ENCODE measurements around the gene BASP1.
"Not testable (repeated sequence)": the region's sequence is repeated elsewhere in the genome, so short reads cannot be mapped to it uniquely, and the experiment has no call there.

The BASP1 gene

DNA sequence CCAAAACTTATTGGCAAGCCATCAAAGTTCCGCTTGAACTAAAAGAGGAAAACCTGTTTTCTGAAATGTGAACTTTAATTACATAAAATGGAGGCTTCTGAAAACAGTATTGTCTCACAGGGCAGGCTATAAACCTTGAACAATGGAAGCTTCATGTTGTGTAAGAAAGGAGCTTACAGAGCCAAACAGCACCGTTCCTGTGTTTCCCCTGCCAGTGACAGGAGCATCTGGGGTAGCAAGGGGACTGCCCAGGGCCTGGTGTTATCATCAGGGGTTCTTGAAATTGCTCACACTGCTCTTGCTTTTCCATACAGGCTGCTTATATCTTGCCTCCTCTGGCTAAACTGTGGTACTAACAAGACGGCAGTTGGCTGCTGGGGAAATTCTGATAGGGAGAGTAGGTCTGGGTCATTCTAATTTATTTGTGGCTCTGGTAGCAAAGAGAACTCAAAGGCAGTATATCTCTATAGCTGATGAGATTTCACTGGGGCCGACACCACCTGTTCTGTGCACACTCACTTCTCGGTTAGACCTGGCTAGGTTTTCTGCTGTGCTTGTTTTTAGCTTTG, 40.4 kb downstream of the BASP1 start:
- no peak for DNase-seq

GRCh38 chr5:17258431-17258830, 41.0 kb downstream of the BASP1 start:
- no peak for DNase-seq

- not testable (repeated sequence) for DNase-seq
Measured at GRCh38 chr5:17259012-17259411, 41.6 kb downstream of the BASP1 start.

DNA sequence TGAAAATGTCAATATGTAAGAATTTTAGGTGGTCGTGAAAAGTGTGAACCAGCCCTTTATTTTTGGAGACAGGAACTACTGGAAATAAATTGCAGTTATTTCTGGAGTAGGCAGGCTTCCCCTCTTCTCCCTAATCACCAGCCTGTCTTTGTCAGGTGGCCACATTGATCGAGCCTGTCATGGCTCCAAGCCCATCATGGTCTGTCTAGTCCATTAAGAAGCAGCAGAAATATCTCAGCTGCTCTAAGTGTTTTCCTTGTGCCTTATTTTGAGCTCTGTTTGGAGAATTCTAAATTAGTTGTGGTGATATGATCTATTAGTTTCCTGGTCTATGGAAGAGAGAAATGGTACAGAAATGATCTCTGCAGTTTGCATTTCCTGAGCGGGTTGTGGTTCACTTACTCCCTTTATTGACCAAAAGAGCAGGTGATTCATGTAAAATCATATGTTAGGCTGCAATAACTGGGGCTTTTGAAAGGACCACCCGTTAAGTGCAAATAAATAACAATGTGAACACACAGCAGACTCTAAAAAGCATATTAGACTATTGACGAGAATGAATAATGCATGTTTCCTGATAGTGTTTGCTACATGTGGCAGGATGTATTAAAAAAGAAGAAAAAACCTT, 42.3 kb downstream of the BASP1 start:
- DNase-seq, result no peak

GRCh38 chr5:17260549-17260948, 43.1 kb downstream of the BASP1 start:
- DNase-seq, result no peak

GRCh38 chr5:17261075-17261474, 43.6 kb downstream of the BASP1 start:
- DNase-seq, result no peak

DNA sequence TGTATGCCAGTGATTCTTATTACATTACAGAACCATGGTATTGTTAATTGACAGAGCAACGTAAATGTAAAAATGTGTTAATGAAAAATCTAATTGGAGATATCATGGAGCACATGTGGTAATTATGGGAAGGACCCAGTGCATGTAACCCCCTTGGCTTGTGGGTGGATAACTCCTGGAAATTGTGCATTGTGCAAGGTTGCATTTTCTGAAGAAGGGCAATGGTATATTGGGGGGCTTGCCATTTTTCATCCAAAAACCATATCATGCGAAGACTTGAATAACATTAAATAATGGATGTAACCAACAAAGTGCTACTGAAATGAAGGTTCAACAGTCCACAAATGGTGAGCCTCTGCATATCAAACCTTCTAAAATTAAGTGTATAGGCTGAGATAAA, 47.6 kb downstream of the BASP1 start:
- no peak for DNase-seq

GRCh38 chr5:17267106-17267505, 49.7 kb downstream of the BASP1 start:
- no peak for DNase-seq

DNA sequence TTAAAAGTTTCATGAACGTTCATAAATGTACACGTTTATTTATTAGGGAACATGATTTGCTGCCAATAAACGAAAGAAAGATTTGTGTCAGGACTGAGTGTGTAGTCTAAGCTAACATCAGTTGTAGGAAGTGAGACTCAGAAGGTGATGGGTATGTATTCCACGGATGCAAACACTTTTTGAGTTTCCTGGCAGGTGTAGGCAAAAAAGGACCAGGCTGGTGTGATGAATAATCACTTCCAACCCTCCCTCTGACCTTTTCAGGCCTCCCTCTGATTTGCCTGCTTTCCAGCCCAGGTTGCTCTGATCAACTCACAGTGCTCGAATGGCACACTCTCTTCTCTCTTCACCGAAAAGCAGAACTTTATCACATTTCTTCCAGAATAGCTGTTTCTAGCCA, 51.8 kb downstream of the BASP1 start:
- DNase-seq, result no peak

DNA sequence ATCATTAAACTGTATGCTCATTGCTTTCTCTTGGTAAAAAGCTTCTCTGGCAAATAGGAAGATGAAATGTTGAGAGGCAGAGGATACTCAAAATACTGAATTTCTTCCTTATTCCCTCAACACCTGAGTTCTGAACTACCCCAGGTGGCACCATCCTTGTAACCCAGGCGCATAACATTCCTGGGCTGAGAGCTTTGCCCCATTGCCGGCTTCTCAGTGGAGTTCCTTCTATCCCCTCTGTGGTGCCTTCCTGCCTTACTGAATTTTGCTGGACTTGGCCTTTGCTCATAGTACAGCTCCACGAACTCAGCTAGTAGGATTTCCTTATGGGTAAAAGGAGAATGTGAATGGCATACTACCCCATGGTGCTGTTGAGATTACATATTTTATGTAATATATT, 54.7 kb downstream of the BASP1 start:
- no peak for DNase-seq

DNA sequence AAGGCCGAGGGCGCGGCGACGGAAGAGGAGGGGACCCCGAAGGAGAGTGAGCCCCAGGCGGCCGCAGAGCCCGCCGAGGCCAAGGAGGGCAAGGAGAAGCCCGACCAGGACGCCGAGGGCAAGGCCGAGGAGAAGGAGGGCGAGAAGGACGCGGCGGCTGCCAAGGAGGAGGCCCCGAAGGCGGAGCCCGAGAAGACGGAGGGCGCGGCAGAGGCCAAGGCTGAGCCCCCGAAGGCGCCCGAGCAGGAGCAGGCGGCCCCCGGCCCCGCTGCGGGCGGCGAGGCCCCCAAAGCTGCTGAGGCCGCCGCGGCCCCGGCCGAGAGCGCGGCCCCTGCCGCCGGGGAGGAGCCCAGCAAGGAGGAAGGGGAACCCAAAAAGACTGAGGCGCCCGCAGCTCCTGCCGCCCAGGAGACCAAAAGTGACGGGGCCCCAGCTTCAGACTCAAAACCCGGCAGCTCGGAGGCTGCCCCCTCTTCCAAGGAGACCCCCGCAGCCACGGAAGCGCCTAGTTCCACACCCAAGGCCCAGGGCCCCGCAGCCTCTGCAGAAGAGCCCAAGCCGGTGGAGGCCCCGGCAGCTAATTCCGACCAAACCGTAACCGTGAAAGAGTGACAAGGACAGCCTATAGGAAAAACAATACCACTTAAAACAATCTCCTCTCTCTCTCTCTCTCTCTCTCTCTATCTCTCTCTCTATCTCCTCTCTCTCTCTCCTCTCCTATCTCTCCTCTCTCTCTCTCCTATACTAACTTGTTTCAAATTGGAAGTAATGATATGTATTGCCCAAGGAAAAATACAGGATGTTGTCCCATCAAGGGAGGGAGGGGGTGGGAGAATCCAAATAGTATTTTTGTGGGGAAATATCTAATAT, 58.1 kb downstream of the BASP1 start:
- no peak for DNase-seq

DNA sequence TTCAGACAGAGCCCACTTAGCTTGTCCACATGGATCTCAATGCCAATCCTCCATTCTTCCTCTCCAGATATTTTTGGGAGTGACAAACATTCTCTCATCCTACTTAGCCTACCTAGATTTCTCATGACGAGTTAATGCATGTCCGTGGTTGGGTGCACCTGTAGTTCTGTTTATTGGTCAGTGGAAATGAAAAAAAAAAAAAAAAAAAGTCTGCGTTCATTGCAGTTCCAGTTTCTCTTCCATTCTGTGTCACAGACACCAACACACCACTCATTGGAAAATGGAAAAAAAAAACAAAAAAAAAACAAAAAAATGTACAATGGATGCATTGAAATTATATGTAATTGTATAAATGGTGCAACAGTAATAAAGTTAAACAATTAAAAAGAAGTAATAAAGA, 59.0 kb downstream of the BASP1 start:
- no peak for DNase-seq

GRCh38 chr5:17277907-17278306, 60.5 kb downstream of the BASP1 start:
- no peak for DNase-seq

DNA sequence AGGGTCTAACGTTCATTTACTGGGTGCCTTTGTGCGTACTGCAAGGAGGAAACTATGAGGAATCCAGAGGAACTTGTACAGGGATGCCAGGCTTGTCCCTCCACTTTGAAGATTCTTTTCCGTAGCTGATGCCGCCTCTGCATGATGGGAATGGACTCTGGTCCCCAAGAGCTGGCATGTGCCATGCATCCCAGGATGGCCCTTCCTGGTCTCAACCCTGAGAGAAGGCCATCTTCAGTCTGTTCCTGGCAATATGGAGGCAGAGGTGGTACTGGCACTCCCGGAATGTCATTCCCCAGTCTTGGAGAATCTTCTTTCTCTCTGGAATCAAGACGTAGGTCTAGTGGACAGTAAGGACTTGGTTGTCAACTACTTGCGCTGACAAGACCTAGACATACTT, 61.5 kb downstream of the BASP1 start:
- DNase-seq, result no peak

GRCh38 chr5:17279487-17279886, 62.1 kb downstream of the BASP1 start:
- no peak for DNase-seq

- DNase-seq, result no peak
Measured at GRCh38 chr5:17282283-17283120, 65.1 kb downstream of the BASP1 start.

DNA sequence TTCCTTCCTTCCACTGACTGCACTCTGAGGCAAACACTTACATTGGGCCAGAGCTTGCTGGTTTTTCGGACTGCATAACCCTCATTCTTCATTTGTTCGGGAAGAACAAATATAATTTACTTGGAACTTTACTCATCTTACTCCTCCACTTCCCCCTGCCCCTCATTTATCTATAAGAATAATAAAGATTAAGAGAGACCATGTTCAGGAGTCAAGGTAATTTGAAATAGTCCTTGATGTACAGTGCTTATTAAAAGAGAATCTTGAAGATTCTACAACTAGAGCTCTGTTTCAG, 65.6 kb downstream of the BASP1 start:
- DNase-seq, result no peak

DNA sequence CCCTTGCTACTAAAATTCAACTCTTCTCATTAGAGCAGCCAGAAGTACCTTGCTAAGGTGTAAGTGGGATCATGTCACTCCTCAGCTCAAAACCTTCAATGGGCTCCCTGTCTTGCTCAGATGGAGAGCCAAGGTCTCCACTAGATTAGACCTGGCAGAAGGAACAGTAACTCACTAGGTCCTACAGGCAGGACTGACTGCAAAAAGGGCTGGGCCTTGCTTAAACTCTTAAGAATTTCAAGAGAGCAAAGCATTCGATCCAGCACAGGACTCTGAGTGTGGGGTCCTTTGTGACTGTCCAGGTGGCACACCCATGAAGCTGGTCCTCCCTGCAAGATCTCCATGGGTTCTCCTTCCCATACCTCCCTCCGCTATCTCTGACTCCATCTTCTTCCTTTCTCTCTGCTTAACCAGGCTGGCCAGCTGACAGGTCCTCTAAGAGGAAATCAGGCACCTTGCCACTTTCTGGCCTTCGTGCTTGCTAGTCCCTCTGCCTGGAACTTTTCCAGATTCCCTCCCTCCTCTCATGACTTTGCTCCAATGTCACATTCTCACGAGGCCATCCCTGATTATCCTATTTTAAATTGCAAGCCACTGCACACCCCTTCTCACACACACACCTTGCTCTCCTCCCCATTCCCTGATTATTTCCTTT, 70.2 kb downstream of the BASP1 start:
- DNase-seq, result no peak

GRCh38 chr5:17288570-17288969, 71.1 kb downstream of the BASP1 start:
- DNase-seq, result no peak

- no peak for DNase-seq
Measured at GRCh38 chr5:17289681-17290539, 72.5 kb downstream of the BASP1 start.

DNA sequence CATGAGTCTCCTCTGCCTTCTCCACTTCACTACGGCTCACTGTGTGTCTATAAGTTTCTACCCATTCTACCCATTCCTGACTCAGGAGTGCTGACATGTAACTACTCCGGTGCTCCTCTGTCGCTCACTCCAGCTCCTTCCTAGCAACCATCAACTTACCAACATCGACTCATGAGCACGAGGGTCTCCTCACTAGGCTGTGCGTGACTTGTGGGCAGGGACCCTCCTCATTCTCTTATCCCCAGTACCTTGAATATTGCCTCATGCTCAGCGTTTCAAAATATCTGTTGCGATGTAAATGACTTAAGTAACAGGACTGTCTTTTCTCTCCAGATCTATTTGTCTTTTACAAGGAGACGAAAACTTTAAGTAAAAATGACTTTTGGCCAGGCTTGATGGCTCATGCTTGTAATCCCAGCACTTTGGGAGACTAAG, 73.1 kb downstream of the BASP1 start:
- no peak for DNase-seq

DNA sequence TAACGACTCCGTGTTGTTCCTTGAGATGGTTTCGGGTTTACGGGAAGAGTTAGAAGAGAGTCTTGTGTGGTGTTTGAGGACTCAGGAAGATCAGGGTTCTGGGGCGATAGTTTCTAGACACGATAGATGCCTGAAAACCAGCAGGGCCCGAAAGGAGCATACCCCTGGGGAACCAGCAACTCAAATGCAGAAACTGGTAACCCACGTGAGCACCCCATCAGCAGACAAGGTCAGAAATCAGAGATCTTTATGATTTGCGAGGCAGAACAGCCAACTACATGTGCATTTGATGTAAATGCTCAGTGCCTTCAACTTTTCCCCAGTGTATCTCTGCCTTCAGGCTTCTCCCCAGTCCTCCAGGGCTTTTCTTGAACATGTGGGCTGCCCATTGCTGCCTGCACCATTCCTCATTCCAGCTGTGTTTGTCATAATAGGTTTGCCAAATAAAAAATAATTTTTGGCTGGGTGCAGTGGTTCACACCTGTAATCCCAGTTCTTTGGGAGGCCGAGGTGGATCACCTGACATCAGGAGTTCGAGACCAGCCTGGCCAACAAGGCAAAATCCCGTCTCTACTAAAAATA, 75.1 kb downstream of the BASP1 start:
- DNase-seq, result no peak
